Mesendoderm (in vitro differentiated cells): ENCODE results near the gene IMMP2L.

Experiments
- DNase-seq: peaks from one replicate; pipeline ENCODE4 v3.0.0; 2013
- H2AK5ac ChIP-seq: 2 replicates; pipeline ENCODE4 v1.6.1; 2013; ENCODE audit warnings: low read length, inconsistent platforms
- H2BK120ac ChIP-seq: 2 replicates; pipeline ENCODE4 v1.6.1; 2013; ENCODE audit warnings: low read depth, mild to moderate bottlenecking, low read length, moderate library complexity, mixed read lengths
- H2BK15ac ChIP-seq: replicated peaks from 2 replicates; pipeline ENCODE4 v1.6.1; 2013; ENCODE audit warnings: low read depth, mild to moderate bottlenecking, moderate library complexity
- H2BK5ac ChIP-seq: 2 replicates; pipeline ENCODE4 v1.6.1; 2013; ENCODE audit warnings: low read length, inconsistent platforms
- H3K18ac ChIP-seq: 2 replicates; pipeline ENCODE4 v1.6.1; 2013; ENCODE audit warnings: mild to moderate bottlenecking, low read length, mixed read lengths
- H3K23ac ChIP-seq: one replicate; pipeline ENCODE4 v1.6.1; 2013; ENCODE audit warnings: low read length
- H3K27ac ChIP-seq: 2 replicates; pipeline ENCODE4 v1.5.1; 2013; ENCODE audit warnings: low read depth, mild to moderate bottlenecking, inconsistent platforms, low read length, moderate library complexity
- H3K27me3 ChIP-seq: 2 replicates; pipeline ENCODE4 v1.6.1; 2013; ENCODE audit warnings: low read length, control low read depth, mild to moderate bottlenecking, inconsistent platforms; ENCODE audit not compliant: insufficient read depth, poor library complexity
- H3K36me3 ChIP-seq: 2 replicates; pipeline ENCODE4 v1.6.1; 2013; ENCODE audit warnings: low read length, inconsistent platforms; ENCODE audit not compliant: control insufficient read depth, insufficient read depth
- H3K4ac ChIP-seq: one replicate; pipeline ENCODE4 v1.6.1; 2013; ENCODE audit warnings: low read depth, mild to moderate bottlenecking, low read length, moderate library complexity
- H3K4me1 ChIP-seq: 2 replicates; pipeline ENCODE4 v1.6.1; 2013; ENCODE audit warnings: low read depth, low read length, inconsistent platforms; ENCODE audit not compliant: control insufficient read depth
- H3K4me2 ChIP-seq: 2 replicates; pipeline ENCODE4 v1.6.1; 2013; ENCODE audit warnings: low read length
- H3K4me3 ChIP-seq: 2 replicates; pipeline ENCODE4 v1.5.1; 2013; ENCODE audit warnings: mild to moderate bottlenecking, low read length
- H3K56ac ChIP-seq: one replicate; pipeline ENCODE4 v1.6.1; 2013; ENCODE audit warnings: low read length
- H3K79me1 ChIP-seq: 2 replicates; pipeline ENCODE4 v1.6.1; 2013; ENCODE audit warnings: low read length, inconsistent platforms
- H3K79me2 ChIP-seq: 2 replicates; pipeline ENCODE4 v1.6.1; 2013; ENCODE audit warnings: mild to moderate bottlenecking, low read length; ENCODE audit not compliant: control insufficient read depth, insufficient read depth
- H3K9ac ChIP-seq: 2 replicates; pipeline ENCODE4 v1.6.1; 2013; ENCODE audit warnings: low read length, inconsistent platforms
- H4K5ac ChIP-seq: one replicate; pipeline ENCODE4 v1.6.1; 2013; ENCODE audit warnings: low read length
- H4K8ac ChIP-seq: one replicate; pipeline ENCODE4 v1.6.1; 2013; ENCODE audit warnings: low read depth, mild to moderate bottlenecking, control low read depth, low read length, moderate library complexity
- WGBS: extraction: QIAGEN DNeasy Blood & Tissue Kit; methylation state at CpG from one replicate; pipeline ENCODE4 v1.1.7; 2013; ENCODE audit warnings: low lambda C conversion rate, missing lambda C conversion rate; ENCODE audit not compliant: insufficient coverage; ENCODE audit errors: extremely low coverage; 5-methylcytosine and 5-hydroxymethylcytosine counted together

IMMP2L gene

GRCh38 chr7:111027396-111027795 is 534.9 kb downstream of the IMMP2L start:
- H3K4ac ChIP-seq, result no peak overlapping the region
- no peak overlapping the region for H4K8ac ChIP-seq
- no peak overlapping the region for H3K56ac ChIP-seq
- no peak overlapping the region for H3K4me3 ChIP-seq
- DNase-seq, result no peak
- H3K4me2 ChIP-seq, result no peak overlapping the region
- H2BK5ac ChIP-seq, result no peak overlapping the region
- no peak overlapping the region for H2BK15ac ChIP-seq
- H3K9ac ChIP-seq, result no peak overlapping the region
- no peak overlapping the region for H3K18ac ChIP-seq
- H3K23ac ChIP-seq, result no peak overlapping the region
- H3K4me1 ChIP-seq, result no peaks in the 10 kb centered on the region
- WGBS, result no CpG with 5 or more reads among the region's 4 CpGs
- no peaks in the 10 kb centered on the region for H3K79me1 ChIP-seq
- H3K79me2 ChIP-seq, result no peaks in the 10 kb centered on the region
- H3K27me3 ChIP-seq, result no peaks in the 10 kb centered on the region
- no peak overlapping the region for H2BK120ac ChIP-seq
- no peak overlapping the region for H3K27ac ChIP-seq
- H2AK5ac ChIP-seq, result no peak overlapping the region
- no peaks in the 10 kb centered on the region for H3K36me3 ChIP-seq
- no peak overlapping the region for H4K5ac ChIP-seq

GRCh38 chr7:111026806-111027205 is 535.5 kb downstream of the IMMP2L start:
- no peak overlapping the region for H4K8ac ChIP-seq
- H3K79me2 ChIP-seq, result no peaks in the 10 kb centered on the region
- H2BK5ac ChIP-seq, result no peak overlapping the region
- H3K27me3 ChIP-seq, result no peaks in the 10 kb centered on the region
- no peak overlapping the region for H3K23ac ChIP-seq
- H3K9ac ChIP-seq, result no peak overlapping the region
- H2AK5ac ChIP-seq, result no peak overlapping the region
- WGBS, result no CpG with 5 or more reads among the region's 2 CpGs
- H2BK15ac ChIP-seq, result no peak overlapping the region
- H3K4ac ChIP-seq, result no peak overlapping the region
- no peaks in the 10 kb centered on the region for H3K36me3 ChIP-seq
- no peak overlapping the region for H3K56ac ChIP-seq
- no peak overlapping the region for H3K4me3 ChIP-seq
- H3K18ac ChIP-seq, result no peak overlapping the region
- no peak overlapping the region for H4K5ac ChIP-seq
- no peak overlapping the region for H3K27ac ChIP-seq
- H2BK120ac ChIP-seq, result no peak overlapping the region
- DNase-seq, result no peak
- H3K79me1 ChIP-seq, result no peaks in the 10 kb centered on the region
- no peak overlapping the region for H3K4me2 ChIP-seq
- H3K4me1 ChIP-seq, result no peaks in the 10 kb centered on the region

- H3K4me3 ChIP-seq, result no peak overlapping the region
- H2BK120ac ChIP-seq, result no peak overlapping the region
- H3K27me3 ChIP-seq, result no peaks in the 10 kb centered on the region
- H3K79me1 ChIP-seq, result no peaks in the 10 kb centered on the region
- DNase-seq, result no peak
- no peaks in the 10 kb centered on the region for H3K79me2 ChIP-seq
- H3K4ac ChIP-seq, result no peak overlapping the region
- no peak overlapping the region for H3K4me2 ChIP-seq
- no peak overlapping the region for H3K27ac ChIP-seq
- H2AK5ac ChIP-seq, result no peak overlapping the region
- H3K18ac ChIP-seq, result no peak overlapping the region
- no peak overlapping the region for H2BK15ac ChIP-seq
- no peaks in the 10 kb centered on the region for H3K36me3 ChIP-seq
- H3K56ac ChIP-seq, result no peak overlapping the region
- no peak overlapping the region for H4K8ac ChIP-seq
- no CpG with 5 or more reads among the region's 4 CpGs for WGBS
- no peak overlapping the region for H3K9ac ChIP-seq
- no peak overlapping the region for H2BK5ac ChIP-seq
- H3K4me1 ChIP-seq, result no peaks in the 10 kb centered on the region
- H4K5ac ChIP-seq, result no peak overlapping the region
- H3K23ac ChIP-seq, result no peak overlapping the region
Observed at GRCh38 chr7:111026343-111026742, 535.9 kb downstream of the IMMP2L start.

- Histone ChIP-seq H2BK5ac (no peak overlapping the region), H3K56ac (no peak overlapping the region), H3K4me1 (no peaks in the 10 kb centered on the region), H2AK5ac (no peak overlapping the region), H3K4me3 (no peak overlapping the region), H3K4me2 (no peak overlapping the region), H3K79me1 (no peaks in the 10 kb centered on the region), H3K36me3 (no peaks in the 10 kb centered on the region), H2BK120ac (no peak overlapping the region), H2BK15ac (no peak overlapping the region), H3K23ac (no peak overlapping the region), H4K5ac (no peak overlapping the region), H3K27ac (no peak overlapping the region), H3K27me3 (no peaks in the 10 kb centered on the region), H3K79me2 (no peaks in the 10 kb centered on the region), H3K9ac (no peak overlapping the region), H4K8ac (no peak overlapping the region), H3K4ac (no peak overlapping the region), H3K18ac (no peak overlapping the region)
- WGBS, result no CpG with 5 or more reads among the region's 1 CpG
- no peak for DNase-seq
Observed at GRCh38 chr7:111025006-111025405, 537.3 kb downstream of the IMMP2L start.

- H3K27ac ChIP-seq, result no peak overlapping the region
- WGBS, result no CpG with 5 or more reads among the region's 3 CpGs
Observed at GRCh38 chr7:111018960-111019736, 543.1 kb downstream of the IMMP2L start.

GRCh38 chr7:111018447-111018846 is 543.8 kb downstream of the IMMP2L start:
- Histone ChIP-seq H3K79me2 (no peaks in the 10 kb centered on the region), H4K5ac (no peak overlapping the region), H3K9ac (no peak overlapping the region), H3K36me3 (no peaks in the 10 kb centered on the region), H3K4me2 (no peak overlapping the region), H3K27ac (no peak overlapping the region), H3K18ac (no peak overlapping the region), H3K4ac (no peak overlapping the region), H3K4me3 (no peak overlapping the region), H3K79me1 (no peaks in the 10 kb centered on the region), H2BK120ac (no peak overlapping the region), H3K27me3 (no peaks in the 10 kb centered on the region), H3K23ac (no peak overlapping the region), H4K8ac (no peak overlapping the region), H3K56ac (no peak overlapping the region), H2BK15ac (no peak overlapping the region), H2AK5ac (no peak overlapping the region), H2BK5ac (no peak overlapping the region), H3K4me1 (peaks cover 2% of the 10 kb centered on the region)
- WGBS, result no CpG with 5 or more reads among the region's 4 CpGs
- DNase-seq, result no peak

More at GRCh38 chr7:111018960-111019736, 543.1 kb downstream of the IMMP2L start:
- Histone ChIP-seq H3K4me2 (no peak overlapping the region), H3K9ac (no peak overlapping the region), H3K4me1 (peaks cover 2% of the 10 kb centered on the region), H2BK5ac (no peak overlapping the region), H3K79me1 (no peaks in the 10 kb centered on the region), H4K8ac (no peak overlapping the region), H2AK5ac (no peak overlapping the region), H3K4ac (no peak overlapping the region), H3K4me3 (no peak overlapping the region), H3K18ac (no peak overlapping the region), H3K23ac (no peak overlapping the region), H4K5ac (no peak overlapping the region), H2BK120ac (no peak overlapping the region), H3K27me3 (no peaks in the 10 kb centered on the region), H2BK15ac (no peak overlapping the region), H3K56ac (no peak overlapping the region), H3K36me3 (no peaks in the 10 kb centered on the region), H3K79me2 (no peaks in the 10 kb centered on the region)
- peak; percentile 8 for DNase-seq
